Transverse colon (tissue), 4 donors: ENCODE results near the gene NHLRC4.
A peak's percentile ranks its signal among the peaks of the same experiment; 100 is the strongest.

ENCODE experiments used
- EP300 ChIP-seq: sonication (generic); formaldehyde crosslinking; IDR thresholded peaks from one replicate; pipeline ENCODE4 v1.6.1; 2017; ENCODE audit warnings: antibody characterized with exemption, low read depth
- POLR2A ChIP-seq: fragments of 450-650 bp; IDR thresholded peaks from one replicate; pipeline ENCODE4 v1.6.1; 2016; ENCODE audit warnings: antibody characterized with exemption, mild to moderate bottlenecking, moderate library complexity
- POLR2AphosphoS5 ChIP-seq, 3 donors: sonication (generic); formaldehyde crosslinking; IDR thresholded peaks; one replicate each; pipeline ENCODE4 v1.6.1; 2016; ENCODE audit warnings: antibody characterized with exemption in 3 of 3
- TF ChIP-seq, protein P1 (sequence below), 5 experiments: fragments of 200-600 bp in 3 of 5; fragments of 450-650 bp in 2 of 5; sonication (generic) in 3 of 5; IDR thresholded peaks; 1 replicate in 2 of 5; 2 replicates in 3 of 5; pipeline ENCODE4 v1.5.1; 2016 to 2017; ENCODE audit warnings: antibody characterized with exemption in 5 of 5, inconsistent platforms in 3 of 5, mild to moderate bottlenecking in 2 of 5, moderate library complexity in 1 of 5

- TF ChIP-seq, protein P1, sequence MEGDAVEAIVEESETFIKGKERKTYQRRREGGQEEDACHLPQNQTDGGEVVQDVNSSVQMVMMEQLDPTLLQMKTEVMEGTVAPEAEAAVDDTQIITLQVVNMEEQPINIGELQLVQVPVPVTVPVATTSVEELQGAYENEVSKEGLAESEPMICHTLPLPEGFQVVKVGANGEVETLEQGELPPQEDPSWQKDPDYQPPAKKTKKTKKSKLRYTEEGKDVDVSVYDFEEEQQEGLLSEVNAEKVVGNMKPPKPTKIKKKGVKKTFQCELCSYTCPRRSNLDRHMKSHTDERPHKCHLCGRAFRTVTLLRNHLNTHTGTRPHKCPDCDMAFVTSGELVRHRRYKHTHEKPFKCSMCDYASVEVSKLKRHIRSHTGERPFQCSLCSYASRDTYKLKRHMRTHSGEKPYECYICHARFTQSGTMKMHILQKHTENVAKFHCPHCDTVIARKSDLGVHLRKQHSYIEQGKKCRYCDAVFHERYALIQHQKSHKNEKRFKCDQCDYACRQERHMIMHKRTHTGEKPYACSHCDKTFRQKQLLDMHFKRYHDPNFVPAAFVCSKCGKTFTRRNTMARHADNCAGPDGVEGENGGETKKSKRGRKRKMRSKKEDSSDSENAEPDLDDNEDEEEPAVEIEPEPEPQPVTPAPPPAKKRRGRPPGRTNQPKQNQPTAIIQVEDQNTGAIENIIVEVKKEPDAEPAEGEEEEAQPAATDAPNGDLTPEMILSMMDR (IDR thresholded peaks at IDR 0.05): no peak
- TF ChIP-seq EP300 (no peak), POLR2A (peak; percentile 66), POLR2AphosphoS5 (IDR thresholded peaks at IDR 0.05) (peak; percentile 44 to 86 (median 80))
Observed at GRCh38 chr16:593406-593805, 26.6 kb downstream of the NHLRC4 start.
